Tibial nerve (tissue), 4 donors: Measurements from ENCODE around the gene ATP11A.

ENCODE experiments used
- EP300 ChIP-seq, 2 donors: sonication (generic); formaldehyde crosslinking; IDR thresholded peaks; one replicate each; pipeline ENCODE4 v1.6.1; 2017; ENCODE audit warnings: antibody characterized with exemption in 2 of 2, mild to moderate bottlenecking in 1 of 2
- POLR2A ChIP-seq, 2 donors: fragments of 450-650 bp; IDR thresholded peaks; one replicate each; pipeline ENCODE4 v1.6.1; 2017; ENCODE audit warnings: antibody characterized with exemption in 2 of 2, mild to moderate bottlenecking in 2 of 2, moderate library complexity in 2 of 2
- TF ChIP-seq, protein P1 (sequence below), 5 experiments: fragments of 200-600 bp in 3 of 5; fragments of 450-650 bp in 2 of 5; sonication (generic) in 3 of 5; IDR thresholded peaks; one replicate each; pipeline ENCODE4 v1.5.1; 2016 to 2019; ENCODE audit warnings: antibody characterized with exemption in 5 of 5, mild to moderate bottlenecking in 3 of 5, moderate library complexity in 2 of 5

DNA sequence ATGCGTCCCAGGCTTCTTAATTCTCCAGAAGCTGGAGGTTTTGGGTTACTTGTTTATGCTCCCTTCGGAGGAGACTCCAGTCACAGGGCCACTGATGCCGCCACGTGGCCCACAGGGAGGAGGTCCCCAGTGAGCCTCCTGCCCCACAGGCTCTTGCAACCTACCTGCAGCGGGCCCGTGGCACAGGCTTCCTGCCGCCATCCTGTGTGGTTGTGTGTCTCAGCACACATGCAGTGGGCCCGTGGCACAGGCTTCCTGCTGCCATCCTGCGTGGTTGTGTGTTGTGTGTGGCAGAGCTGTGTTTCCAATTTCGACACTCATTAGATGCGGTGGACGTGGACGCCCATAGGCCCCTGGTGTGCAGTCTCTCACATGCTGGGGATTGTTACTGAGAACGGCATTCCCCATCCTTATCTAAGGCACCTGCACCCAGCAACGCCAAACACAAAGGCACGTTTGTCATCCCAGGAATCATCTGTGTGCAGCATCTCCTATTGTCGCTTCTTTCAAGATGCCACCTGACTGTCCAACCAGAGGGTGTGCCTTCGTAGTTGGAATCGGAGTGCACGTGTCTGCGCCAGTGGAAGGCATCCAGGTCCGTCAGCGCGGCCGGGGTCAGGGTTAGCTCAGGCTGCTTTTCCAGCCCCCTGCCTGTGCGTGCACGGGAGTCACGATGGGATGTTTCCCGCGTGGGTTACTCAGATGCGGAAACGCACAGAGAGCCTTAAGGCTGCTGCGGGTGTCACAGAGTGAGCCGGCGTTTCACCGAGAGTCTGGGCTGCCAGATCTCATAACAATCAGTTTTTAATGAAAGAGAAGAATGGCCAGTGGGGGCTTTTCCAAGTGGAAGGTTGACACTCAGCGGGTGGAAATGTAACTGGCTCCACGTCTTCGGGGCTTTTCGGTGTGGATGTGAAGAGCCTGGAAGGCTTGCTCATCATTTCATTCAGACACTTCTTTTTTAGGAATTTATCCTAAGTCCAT, 119.8 kb downstream of the ATP11A start:
- TF ChIP-seq POLR2A (IDR thresholded peaks at IDR 0.05) (no peak), EP300 (IDR thresholded peaks at IDR 0.05) (no peak)
- TF ChIP-seq, protein P1, sequence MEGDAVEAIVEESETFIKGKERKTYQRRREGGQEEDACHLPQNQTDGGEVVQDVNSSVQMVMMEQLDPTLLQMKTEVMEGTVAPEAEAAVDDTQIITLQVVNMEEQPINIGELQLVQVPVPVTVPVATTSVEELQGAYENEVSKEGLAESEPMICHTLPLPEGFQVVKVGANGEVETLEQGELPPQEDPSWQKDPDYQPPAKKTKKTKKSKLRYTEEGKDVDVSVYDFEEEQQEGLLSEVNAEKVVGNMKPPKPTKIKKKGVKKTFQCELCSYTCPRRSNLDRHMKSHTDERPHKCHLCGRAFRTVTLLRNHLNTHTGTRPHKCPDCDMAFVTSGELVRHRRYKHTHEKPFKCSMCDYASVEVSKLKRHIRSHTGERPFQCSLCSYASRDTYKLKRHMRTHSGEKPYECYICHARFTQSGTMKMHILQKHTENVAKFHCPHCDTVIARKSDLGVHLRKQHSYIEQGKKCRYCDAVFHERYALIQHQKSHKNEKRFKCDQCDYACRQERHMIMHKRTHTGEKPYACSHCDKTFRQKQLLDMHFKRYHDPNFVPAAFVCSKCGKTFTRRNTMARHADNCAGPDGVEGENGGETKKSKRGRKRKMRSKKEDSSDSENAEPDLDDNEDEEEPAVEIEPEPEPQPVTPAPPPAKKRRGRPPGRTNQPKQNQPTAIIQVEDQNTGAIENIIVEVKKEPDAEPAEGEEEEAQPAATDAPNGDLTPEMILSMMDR (IDR thresholded peaks at IDR 0.05) = no peak
